GM10248 (cell line): ENCODE measurements around the gene STEAP1.

Source experiments
- CTCF ChIA-PET: fragments of 300-600 bp; sonication (Branson Sonifier 250); formaldehyde crosslinking; extraction: SDS; loops from one replicate; lab custom pipeline; 2021; ENCODE audit warnings: antibody characterized with exemption; lab: Yijun Ruan, JAX
- POLR2A ChIA-PET: fragments of 350-650 bp; sonication (Branson Sonifier 250); formaldehyde crosslinking; extraction: SDS; loops from one replicate; lab custom pipeline; 2020; ENCODE audit warnings: antibody characterized with exemption; lab: Yijun Ruan, JAX
- DNase-seq: peaks from one replicate; pipeline ENCODE4 v3.0.0; 2012; ENCODE audit errors: extremely low spot score
- CTCF ChIP-seq: IDR thresholded peaks from 2 replicates; pipeline ENCODE4 v1.5.1; 2012; ENCODE audit warnings: mild to moderate bottlenecking, low read depth; ENCODE audit errors: extremely low read depth, missing control alignments, control extremely low read depth

The STEAP1 gene

DNA sequence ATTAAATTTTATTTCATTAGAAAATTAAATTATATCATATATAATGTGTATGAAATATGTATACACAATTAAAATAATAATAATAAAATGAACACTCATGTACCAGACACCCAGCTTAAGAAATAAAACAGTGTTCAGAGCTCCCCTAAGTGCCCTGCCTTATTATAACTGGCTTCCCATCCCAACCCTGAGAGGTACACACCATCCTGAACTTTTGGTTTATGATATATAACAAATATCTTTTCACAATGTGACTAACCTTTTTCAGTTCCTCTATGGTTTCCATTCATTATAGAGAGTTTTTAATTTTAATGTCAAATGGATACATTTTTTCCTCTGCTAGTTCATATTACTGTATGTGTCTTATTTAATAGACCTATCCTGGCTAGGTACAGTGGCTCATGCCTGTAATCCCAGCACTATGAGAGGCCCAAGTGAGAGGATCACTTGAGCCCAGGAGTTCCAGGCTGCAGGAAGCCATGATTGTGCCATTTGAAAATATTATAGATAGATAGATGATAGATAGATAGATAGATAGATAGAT is 33.3 kb downstream of the STEAP1 start:
- ChIA-PET POLR2A (no interaction called here), CTCF (interaction anchor here (1.0 to 2.4 kb wide), 5 partner anchors 9 to 240 kb away, joined by 3 to 8 read pairs (median 4); partner anchors contain the start of gene STEAP2)
- DNase-seq, result no peak
- no peak for TF ChIP-seq CTCF

GRCh38 chr7:90188281-90188680 is 34.0 kb downstream of the STEAP1 start:
- POLR2A ChIA-PET, result no interaction called here
- no peak for TF ChIP-seq CTCF

GRCh38 chr7:90190995-90191394 is 36.7 kb downstream of the STEAP1 start:
- ChIA-PET CTCF (interaction anchor here (1.7 kb wide), 1 partner anchor 12 kb away, joined by 4 read pairs; no protein-coding TSS in a partner anchor), POLR2A (no interaction called here)
- no peak for DNase-seq
- no peak for TF ChIP-seq CTCF

More at GRCh38 chr7:90188281-90188680, 34.0 kb downstream of the STEAP1 start:
- DNase-seq, result no peak
- CTCF ChIA-PET, result interaction anchor here (0.8 to 2.4 kb wide), 5 partner anchors 10 to 239 kb away, joined by 3 to 8 read pairs (median 5); no protein-coding TSS in a partner anchor

GRCh38 chr7:90191648-90192047 is 37.4 kb downstream of the STEAP1 start:
- no peak for TF ChIP-seq CTCF
- ChIA-PET POLR2A (no interaction called here), CTCF (no interaction called here)
- DNase-seq, result no peak

GRCh38 chr7:90192876-90193750 is 38.8 kb downstream of the STEAP1 start:
- no peak for TF ChIP-seq CTCF
- ChIA-PET POLR2A (no interaction called here), CTCF (interaction anchor here (1.0 to 2.9 kb wide), 10 partner anchors 14 to 262 kb away, joined by 3 to 14 read pairs (median 3); partner anchors contain the start of gene STEAP2)
- no peak for DNase-seq
